Muscle layer of colon (tissue), 2 donors: ENCODE data around the gene EPHA6.

ENCODE experiments used
- H3K27ac ChIP-seq: one replicate; pipeline ENCODE4 v1.7.0; 2013; ENCODE audit warnings: low read depth, mild to moderate bottlenecking, low read length, moderate library complexity
- H3K27me3 ChIP-seq, 2 donors: one replicate each; pipeline ENCODE4 v1.7.0; 2013; ENCODE audit warnings: low read length in 2 of 2, mild to moderate bottlenecking in 2 of 2; ENCODE audit not compliant: insufficient read depth in 2 of 2, control insufficient read depth in 1 of 2
- H3K36me3 ChIP-seq: one replicate; pipeline ENCODE4 v1.7.0; 2013; ENCODE audit warnings: mild to moderate bottlenecking, low read length; ENCODE audit not compliant: insufficient read depth
- H3K4me1 ChIP-seq: one replicate; pipeline ENCODE4 v1.7.0; 2013; ENCODE audit warnings: mild to moderate bottlenecking, low read length; ENCODE audit not compliant: insufficient read depth
- H3K4me3 ChIP-seq, 2 donors: one replicate each; pipeline ENCODE4 v1.7.0; 2013; ENCODE audit warnings: low read length in 2 of 2, low read depth in 1 of 2, mild to moderate bottlenecking in 1 of 2, moderate library complexity in 1 of 2
- H3K9ac ChIP-seq: one replicate; pipeline ENCODE4 v1.7.0; 2013; ENCODE audit warnings: low read length
- H3K9me3 ChIP-seq: one replicate; pipeline ENCODE4 v1.7.0; 2013; ENCODE audit warnings: mild to moderate bottlenecking, low read length
- donor health status: abdominal sarcoma.
- donor health status: Adenocarcinoma of cecum.

The EPHA6 gene

DNA sequence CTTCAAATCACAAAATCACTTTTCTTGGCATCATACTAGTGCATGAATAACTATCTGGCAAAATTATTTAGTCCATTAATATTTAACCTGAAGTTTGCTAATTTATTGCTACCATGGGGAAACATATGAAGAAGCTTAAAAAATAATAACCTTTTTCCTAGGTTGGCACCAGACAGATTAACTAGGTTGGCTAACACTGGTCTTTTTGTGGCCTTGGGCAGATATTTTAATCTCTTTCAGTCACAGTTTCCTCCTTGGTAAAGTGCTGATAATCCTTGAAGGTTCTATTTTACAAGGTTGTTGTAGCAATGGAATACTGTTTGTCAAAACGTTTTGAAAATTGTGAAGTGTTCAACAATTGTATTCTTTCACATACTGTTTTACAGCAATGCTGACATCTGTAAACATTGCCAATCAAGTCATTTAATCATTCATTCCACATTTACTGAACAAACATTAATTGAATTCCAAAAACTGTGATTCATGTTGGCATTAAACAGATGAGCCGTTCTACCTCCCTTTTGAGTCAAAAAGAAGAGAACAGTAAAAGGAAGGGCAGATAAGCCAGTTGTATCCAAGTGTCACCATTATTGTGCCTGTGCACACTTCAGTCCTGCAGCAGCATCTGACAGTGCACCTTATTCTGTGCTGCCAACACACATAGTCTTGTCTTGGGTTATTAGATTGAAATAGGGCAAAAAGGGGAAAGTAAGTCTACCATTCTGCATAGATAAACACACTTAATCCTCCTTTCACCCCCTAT lies 21.9 kb downstream of the EPHA6 start:
- peaks cover 22% of the 10 kb centered on the region for H3K4me1 ChIP-seq

DNA sequence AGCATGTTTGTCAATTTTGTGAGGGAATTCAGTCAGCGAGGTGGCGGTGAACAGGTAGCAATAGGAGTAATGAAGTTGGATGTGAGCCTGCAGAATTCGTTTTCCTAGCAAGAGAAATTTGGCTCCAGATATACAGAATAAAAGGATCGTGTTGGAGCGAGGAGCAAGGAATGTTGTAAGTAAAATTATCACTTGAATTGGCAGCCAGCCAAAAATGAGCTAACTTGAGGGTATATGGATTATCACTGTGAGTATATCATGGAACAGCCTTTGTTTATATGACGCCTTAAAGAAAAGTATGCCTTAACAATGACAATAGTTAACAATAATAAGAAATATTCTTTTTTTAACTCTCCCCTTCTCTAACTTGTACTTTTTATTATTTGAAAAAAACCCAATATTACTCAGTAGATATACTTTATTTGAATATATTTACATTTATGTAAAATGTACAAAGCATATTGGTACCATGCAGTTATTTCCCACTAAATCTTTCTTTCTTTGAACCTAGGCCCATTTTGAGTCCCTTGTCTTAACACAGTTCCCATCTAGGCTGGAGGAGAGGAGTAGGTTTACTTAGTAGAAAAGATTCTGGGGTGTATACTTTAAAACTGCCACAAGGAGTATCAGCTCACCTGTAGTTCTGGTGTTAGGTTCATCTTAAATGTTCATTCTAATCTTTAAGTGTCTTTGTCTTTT lies 29.3 kb downstream of the EPHA6 start:
- Histone ChIP-seq H3K9me3 (no peaks in the 10 kb centered on the region), H3K9ac (no peak overlapping the region), H3K27ac (no peak overlapping the region), H3K4me1 (peaks cover 5% of the 10 kb centered on the region), H3K27me3 (no peaks in the 10 kb centered on the region), H3K4me3 (no peak overlapping the region), H3K36me3 (no peaks in the 10 kb centered on the region)

More for the DNA sequence above, 21.9 kb downstream of the EPHA6 start:
- H3K36me3 ChIP-seq: no peaks in the 10 kb centered on the region
- H3K9me3 ChIP-seq: no peaks in the 10 kb centered on the region
- H3K9ac ChIP-seq: no peak overlapping the region
- no peak overlapping the region for H3K4me3 ChIP-seq
- no peaks in the 10 kb centered on the region for H3K27me3 ChIP-seq
- no peak overlapping the region for H3K27ac ChIP-seq

DNA sequence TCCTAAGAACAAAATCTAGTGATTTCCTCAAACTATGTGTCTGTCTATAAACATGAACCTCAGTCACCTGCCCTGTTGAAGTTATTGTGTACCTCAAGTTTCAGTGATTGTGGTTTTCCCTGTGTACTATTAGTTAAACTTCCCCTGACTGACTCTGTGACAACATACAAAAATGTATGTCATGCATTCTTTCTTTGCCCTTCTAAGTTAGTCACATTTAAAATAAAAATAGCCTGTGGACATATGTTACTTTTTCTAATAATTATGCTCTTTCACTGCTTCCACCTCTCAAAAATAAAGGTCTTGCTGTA lies 29.8 kb downstream of the EPHA6 start:
- no peak overlapping the region for H3K27ac ChIP-seq
- H3K27me3 ChIP-seq: no peaks in the 10 kb centered on the region
- H3K9me3 ChIP-seq: no peaks in the 10 kb centered on the region
- H3K36me3 ChIP-seq: no peaks in the 10 kb centered on the region
- H3K4me3 ChIP-seq: no peak overlapping the region
- H3K9ac ChIP-seq: no peak overlapping the region
- peaks cover 5% of the 10 kb centered on the region for H3K4me1 ChIP-seq

DNA sequence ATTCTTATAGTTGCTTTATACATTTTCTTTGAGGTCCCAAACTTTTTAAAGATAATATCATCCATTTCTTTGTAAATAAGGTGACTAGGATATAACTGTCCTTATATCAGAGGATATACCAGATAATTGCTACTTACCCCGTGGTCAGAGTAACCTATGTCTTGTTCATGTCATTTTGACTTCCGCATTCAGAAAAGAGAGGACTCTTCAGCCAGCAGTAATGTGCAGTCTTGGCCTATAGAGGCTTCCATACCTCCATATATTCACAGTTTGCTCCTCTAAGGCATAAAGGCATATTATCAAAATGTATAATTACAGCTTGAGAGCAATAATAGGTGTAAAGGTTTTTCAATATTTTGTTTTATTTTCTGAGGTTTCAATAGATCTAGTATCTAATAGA lies 38.5 kb downstream of the EPHA6 start:
- H3K9me3 ChIP-seq: no peaks in the 10 kb centered on the region
- no peaks in the 10 kb centered on the region for H3K4me1 ChIP-seq
- no peaks in the 10 kb centered on the region for H3K27me3 ChIP-seq
- no peak overlapping the region for H3K9ac ChIP-seq
- no peak overlapping the region for H3K27ac ChIP-seq
- no peak overlapping the region for H3K4me3 ChIP-seq
- H3K36me3 ChIP-seq: no peaks in the 10 kb centered on the region

GRCh38 chr3:96860882-96861281 lies 46.5 kb downstream of the EPHA6 start:
- H3K36me3 ChIP-seq: no peaks in the 10 kb centered on the region
- H3K4me3 ChIP-seq: no peak overlapping the region
- H3K4me1 ChIP-seq: peaks cover 9% of the 10 kb centered on the region
- no peak overlapping the region for H3K9ac ChIP-seq
- H3K27me3 ChIP-seq: no peaks in the 10 kb centered on the region
- H3K27ac ChIP-seq: no peak overlapping the region
- H3K9me3 ChIP-seq: no peaks in the 10 kb centered on the region

GRCh38 chr3:96863129-96863740 lies 48.8 kb downstream of the EPHA6 start:
- no peak overlapping the region for H3K4me3 ChIP-seq
- no peak overlapping the region for H3K9ac ChIP-seq
- no peaks in the 10 kb centered on the region for H3K36me3 ChIP-seq
- no peaks in the 10 kb centered on the region for H3K9me3 ChIP-seq
- H3K4me1 ChIP-seq: peaks cover 9% of the 10 kb centered on the region
- no peaks in the 10 kb centered on the region for H3K27me3 ChIP-seq
- no peak overlapping the region for H3K27ac ChIP-seq

GRCh38 chr3:96865605-96866004 lies 51.2 kb downstream of the EPHA6 start:
- H3K4me3 ChIP-seq: no peak overlapping the region
- H3K9ac ChIP-seq: no peak overlapping the region
- no peaks in the 10 kb centered on the region for H3K36me3 ChIP-seq
- peaks cover 6% of the 10 kb centered on the region for H3K4me1 ChIP-seq
- no peaks in the 10 kb centered on the region for H3K27me3 ChIP-seq
- H3K9me3 ChIP-seq: no peaks in the 10 kb centered on the region
- H3K27ac ChIP-seq: no peak overlapping the region

DNA sequence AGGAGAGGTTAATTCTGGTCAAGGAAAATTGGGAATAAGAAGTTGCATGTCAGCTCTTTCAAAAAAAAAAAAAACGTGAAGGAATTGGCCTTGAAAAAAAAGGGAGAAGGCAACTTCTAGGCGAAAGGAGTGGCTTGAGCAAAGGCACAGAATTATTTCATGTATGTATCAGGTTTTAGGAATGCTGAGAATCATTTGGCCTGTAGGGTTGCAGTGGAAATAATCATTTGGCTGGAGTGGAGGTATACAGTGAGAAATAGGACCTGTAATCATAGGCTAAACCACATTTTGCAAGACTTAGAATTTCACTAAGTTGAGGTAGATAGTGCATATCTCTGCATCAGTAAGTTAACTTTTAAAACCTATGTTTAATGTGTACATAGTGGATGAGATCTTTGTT lies 54.9 kb downstream of the EPHA6 start:
- H3K9ac ChIP-seq: no peak overlapping the region
- H3K4me3 ChIP-seq: no peak overlapping the region
- no peaks in the 10 kb centered on the region for H3K36me3 ChIP-seq
- no peaks in the 10 kb centered on the region for H3K27me3 ChIP-seq
- H3K27ac ChIP-seq: no peak overlapping the region
- peaks cover under 1% of the 10 kb centered on the region for H3K4me1 ChIP-seq
- no peaks in the 10 kb centered on the region for H3K9me3 ChIP-seq

DNA sequence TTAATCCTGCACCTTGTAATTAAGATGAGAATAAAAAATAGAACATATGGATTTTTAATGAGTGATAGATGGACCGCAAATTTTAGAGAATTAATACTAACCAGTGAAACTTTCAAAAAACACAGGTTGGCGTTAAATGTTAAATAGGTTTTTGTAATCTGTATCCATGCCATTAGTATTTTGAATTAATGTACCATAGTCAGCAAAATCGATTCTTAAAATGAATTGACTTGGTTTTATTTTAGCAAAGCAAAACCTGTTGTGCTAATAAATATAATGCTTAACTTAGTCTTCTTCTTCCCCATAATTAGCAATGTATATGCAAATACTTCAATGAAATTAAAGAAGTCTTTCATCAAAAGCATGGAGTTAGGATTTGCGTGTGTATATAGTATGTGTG lies 63.1 kb downstream of the EPHA6 start:
- Histone ChIP-seq H3K9me3 (no peaks in the 10 kb centered on the region), H3K9ac (no peak overlapping the region), H3K27me3 (no peaks in the 10 kb centered on the region), H3K27ac (no peak overlapping the region), H3K4me1 (no peaks in the 10 kb centered on the region), H3K4me3 (no peak overlapping the region), H3K36me3 (no peaks in the 10 kb centered on the region)

DNA sequence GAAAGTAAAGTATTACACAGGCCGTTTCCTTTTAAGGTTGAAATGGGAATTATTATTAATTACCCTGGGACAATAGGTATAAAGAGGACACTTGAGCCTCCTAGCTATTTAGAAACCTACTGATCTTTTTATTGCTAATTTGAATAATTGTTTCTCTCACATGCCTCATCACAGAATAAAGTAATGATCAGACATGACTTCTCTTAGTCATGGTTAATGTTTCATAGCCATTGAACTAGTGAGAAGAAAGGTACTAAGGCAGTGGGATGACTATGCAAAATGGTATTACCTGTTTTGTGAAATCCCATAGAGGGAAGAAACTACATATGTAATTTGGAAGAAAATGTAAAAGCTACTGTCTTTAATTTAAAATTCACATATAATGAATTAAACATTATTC lies 85.6 kb downstream of the EPHA6 start:
- Histone ChIP-seq H3K9ac (no peak overlapping the region), H3K4me3 (no peak overlapping the region), H3K4me1 (no peaks in the 10 kb centered on the region), H3K9me3 (no peaks in the 10 kb centered on the region), H3K27ac (no peak overlapping the region), H3K27me3 (no peaks in the 10 kb centered on the region), H3K36me3 (no peaks in the 10 kb centered on the region)

DNA sequence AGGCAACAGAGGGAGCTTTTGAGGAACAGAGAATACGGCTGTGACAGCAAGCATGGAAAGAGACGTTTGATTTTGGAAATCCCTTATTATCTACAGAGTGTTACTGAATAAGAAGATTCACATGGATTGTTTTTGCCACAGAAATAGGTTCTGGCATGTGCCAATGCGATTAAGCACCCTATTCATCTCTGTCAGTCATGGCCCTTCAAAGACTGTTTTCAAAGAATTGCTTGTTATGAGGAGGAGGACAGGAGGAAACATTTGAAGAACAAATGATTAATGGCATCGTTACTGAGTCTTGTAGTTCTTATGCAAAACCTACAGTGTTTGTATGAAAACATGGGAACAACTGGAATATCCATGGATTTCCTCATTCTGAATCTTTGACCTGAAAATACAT lies 86.2 kb downstream of the EPHA6 start:
- H3K27me3 ChIP-seq: no peaks in the 10 kb centered on the region
- no peaks in the 10 kb centered on the region for H3K9me3 ChIP-seq
- H3K36me3 ChIP-seq: no peaks in the 10 kb centered on the region
- H3K4me3 ChIP-seq: no peak overlapping the region
- no peaks in the 10 kb centered on the region for H3K4me1 ChIP-seq
- no peak overlapping the region for H3K9ac ChIP-seq
- no peak overlapping the region for H3K27ac ChIP-seq
